Adrenal gland (tissue), 12 donors: ENCODE data around the gene EPHB1. TPM values are rescaled to one million over a fixed set of nuclear protein-coding genes. Genes with fewer than 3 reads are reported as not detected.

ENCODE experiments used
- DNase-seq, 7 donors: peaks; one replicate each; pipeline ENCODE4 v3.0.0-alpha.2; 2019 to 2020
- H3K27ac ChIP-seq, 5 donors: fragments of 200-600 bp; sonication (generic) in 4 of 5; 1 replicate in 3 of 5; 2 replicates in 2 of 5; pipeline versions ENCODE4 v1.5.1 to v1.8.0; 2016 to 2020; ENCODE audit warnings: mild to moderate bottlenecking in 1 of 5
- H3K27me3 ChIP-seq: fragments of 200-600 bp; 2 replicates; pipeline ENCODE4 v1.8.0; 2021
- H3K36me3 ChIP-seq, 2 donors: fragments of 200-600 bp; replicated peaks in 1 of 2; 1 replicate in 1 of 2; 2 replicates in 1 of 2; pipeline versions ENCODE4 v1.5.1 to v1.8.0; 2018 to 2022
- H3K4me1 ChIP-seq, 2 donors: fragments of 200-600 bp; replicated peaks in 1 of 2; 1 replicate in 1 of 2; 2 replicates in 1 of 2; pipeline versions ENCODE4 v1.5.1 to v1.8.0; 2018 to 2021
- H3K4me3 ChIP-seq, 4 donors: fragments of 200-600 bp; sonication (generic) in 3 of 4; one replicate each; pipeline ENCODE4 v1.5.1; 2016 to 2018
- H3K9me3 ChIP-seq, 3 donors: fragments of 200-600 bp; sonication (generic) in 1 of 3; replicated peaks in 1 of 3; 1 replicate in 2 of 3; 2 replicates in 1 of 3; pipeline versions ENCODE4 v1.5.1 to v1.8.0; 2016 to 2021
- POLR2A ChIP-seq, 2 donors: fragments of 450-650 bp; IDR thresholded peaks; one replicate each; pipeline ENCODE4 v1.6.1; 2017; ENCODE audit warnings: antibody characterized with exemption in 2 of 2, mild to moderate bottlenecking in 2 of 2, moderate library complexity in 1 of 2
- WGBS, 4 donors: extraction: QIAGEN DNeasy Blood & Tissue Kit in 2 of 4; methylation state at CpG; one replicate each; pipeline versions ENCODE4 v1.1.5 to v1.1.7; 2013 to 2017; 5-methylcytosine and 5-hydroxymethylcytosine counted together
- intact Hi-C, 2 donors: fragments of 100-400 bp; cut with DNase I; formaldehyde crosslinking; loops; one replicate each; pipeline versions ENCODE4 v1.14.1 to v1.15.0; 2022 to 2023
- polyA plus RNA-seq, 3 donors: library from polyadenylated mRNA; stranded (reverse); fragments of 200-250 nt in 2 of 3; fragments of 350-450 nt in 1 of 3; fragmentation: Illumina TruSeq in 1 of 3; extraction: RNeasy Lipid Tissue Mini Kit (QIAGEN cat#74804) in 1 of 3; gene quantifications; one replicate each; pipeline ENCODE4 v1.2.3, GENCODE V29; 2013 to 2014
- total RNA-seq, 9 donors: library from RNA; depleted of rRNA in 4 of 9; stranded (reverse); fragments of >200 nt in 4 of 9; fragments of 120-200 nt in 1 of 9; fragmentation: NEBNext Ultra II Directional in 1 of 9; extraction: Animal tissue kit (Norgen Biotek cat#: 25700) in 1 of 9; gene quantifications; one replicate each; pipeline versions ENCODE4 v1.1.0 to v1.2.4, GENCODE V29; 2013 to 2023
- TF ChIP-seq, protein P1 (sequence below), 6 experiments: fragments of 450-650 bp in 4 of 6; fragments of 200-600 bp in 2 of 6; sonication (generic) in 1 of 6; IDR thresholded peaks; 1 replicate in 5 of 6; 2 replicates in 1 of 6; pipeline versions ENCODE4 v1.5.1 to v1.8.0; 2016 to 2021; ENCODE audit warnings: antibody characterized with exemption in 6 of 6, mild to moderate bottlenecking in 2 of 6, moderate library complexity in 1 of 6
- donor health status: healthy with polysubstance abuse.
- donor health status: Bipolar disorder and iron deficiency.
- donor health status: DM: yes; HTN: yes; CAD: no.
- donor health status: DM: no; HTN: no; CAD: no.
- donor health status: DM: no; HTN: no; CAD: no.
- donor health status: DM: yes; HTN: yes; CAD: no.

The EPHB1 gene
- total and polyA plus RNA-seq, 12 donors, result 0.10 to 3.4 (median 0.98) TPM

DNA sequence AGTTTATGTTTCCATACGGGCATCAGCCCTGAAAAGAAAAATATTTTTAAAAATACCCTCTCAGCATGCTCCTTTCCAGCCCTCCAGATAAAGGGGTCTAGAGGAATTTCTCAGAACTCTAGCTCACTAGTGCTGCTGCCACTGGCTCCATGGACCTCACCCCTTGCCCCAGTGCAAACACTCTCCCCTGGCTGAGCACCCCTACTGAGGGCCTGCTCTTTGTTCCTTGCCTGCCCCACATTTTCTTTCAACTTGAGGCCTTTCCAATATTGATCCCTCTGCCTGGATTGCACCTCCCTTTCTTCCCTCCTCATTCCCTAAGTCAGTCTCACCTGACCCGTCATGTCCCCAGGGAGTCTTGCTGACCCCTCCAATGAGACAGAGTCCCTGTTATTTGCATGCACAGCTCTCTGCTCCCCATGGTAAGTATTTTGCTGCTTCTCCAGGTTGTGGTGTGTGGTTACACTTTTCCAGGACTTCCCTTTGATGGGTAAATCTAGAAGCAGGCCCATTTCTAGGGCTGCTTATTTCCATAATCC is 196.5 kb downstream of the EPHB1 start:
- intact Hi-C loops, result no loop called here
- WGBS, 4 donors, result 81 to 85% (median 83%) methylated on average over 2 of the region's 2 CpGs
- no peak overlapping the region for H3K4me3 ChIP-seq
- no peak for TF ChIP-seq POLR2A (IDR thresholded peaks at IDR 0.05)
- TF ChIP-seq, protein P1, sequence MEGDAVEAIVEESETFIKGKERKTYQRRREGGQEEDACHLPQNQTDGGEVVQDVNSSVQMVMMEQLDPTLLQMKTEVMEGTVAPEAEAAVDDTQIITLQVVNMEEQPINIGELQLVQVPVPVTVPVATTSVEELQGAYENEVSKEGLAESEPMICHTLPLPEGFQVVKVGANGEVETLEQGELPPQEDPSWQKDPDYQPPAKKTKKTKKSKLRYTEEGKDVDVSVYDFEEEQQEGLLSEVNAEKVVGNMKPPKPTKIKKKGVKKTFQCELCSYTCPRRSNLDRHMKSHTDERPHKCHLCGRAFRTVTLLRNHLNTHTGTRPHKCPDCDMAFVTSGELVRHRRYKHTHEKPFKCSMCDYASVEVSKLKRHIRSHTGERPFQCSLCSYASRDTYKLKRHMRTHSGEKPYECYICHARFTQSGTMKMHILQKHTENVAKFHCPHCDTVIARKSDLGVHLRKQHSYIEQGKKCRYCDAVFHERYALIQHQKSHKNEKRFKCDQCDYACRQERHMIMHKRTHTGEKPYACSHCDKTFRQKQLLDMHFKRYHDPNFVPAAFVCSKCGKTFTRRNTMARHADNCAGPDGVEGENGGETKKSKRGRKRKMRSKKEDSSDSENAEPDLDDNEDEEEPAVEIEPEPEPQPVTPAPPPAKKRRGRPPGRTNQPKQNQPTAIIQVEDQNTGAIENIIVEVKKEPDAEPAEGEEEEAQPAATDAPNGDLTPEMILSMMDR (IDR thresholded peaks at IDR 0.05), result no peak
- no peaks in the 10 kb centered on the region for H3K4me1 ChIP-seq
- no peaks in the 10 kb centered on the region for H3K9me3 ChIP-seq
- H3K27me3 ChIP-seq, result no peaks in the 10 kb centered on the region
- DNase-seq, result no peak
- no peaks in the 10 kb centered on the region for H3K36me3 ChIP-seq
- H3K27ac ChIP-seq, result no peak overlapping the region

- Histone ChIP-seq H3K27me3 (no peaks in the 10 kb centered on the region), H3K4me1 (no peaks in the 10 kb centered on the region), H3K4me3 (no peak overlapping the region), H3K9me3 (no peaks in the 10 kb centered on the region), H3K36me3 (no peaks in the 10 kb centered on the region), H3K27ac (no peak overlapping the region)
- DNase-seq, result no peak
- intact Hi-C loops, result no loop called here
- WGBS, 4 donors, result 81 to 89% (median 87%) methylated on average over 6 to 7 of the region's 7 CpGs
- TF ChIP-seq POLR2A (IDR thresholded peaks at IDR 0.05), result no peak
- TF ChIP-seq, protein P1 (IDR thresholded peaks at IDR 0.05), result no peak
Measured at GRCh38 chr3:134992180-134992579, 197.1 kb downstream of the EPHB1 start.

GRCh38 chr3:134992586-134992985 is 197.5 kb downstream of the EPHB1 start:
- intact Hi-C loops, result no loop called here
- DNase-seq, result no peak
- WGBS, 4 donors, result 50 to 73% (median 56%) methylated on average over 1 of the region's 1 CpG; no CpG with 5 or more reads in 1 of the 4 donors
- Histone ChIP-seq H3K27ac (no peak overlapping the region), H3K27me3 (no peaks in the 10 kb centered on the region), H3K36me3 (no peaks in the 10 kb centered on the region), H3K4me1 (no peaks in the 10 kb centered on the region), H3K9me3 (no peaks in the 10 kb centered on the region), H3K4me3 (no peak overlapping the region)
- no peak for TF ChIP-seq POLR2A (IDR thresholded peaks at IDR 0.05)
- TF ChIP-seq, protein P1 (IDR thresholded peaks at IDR 0.05), result no peak

DNA sequence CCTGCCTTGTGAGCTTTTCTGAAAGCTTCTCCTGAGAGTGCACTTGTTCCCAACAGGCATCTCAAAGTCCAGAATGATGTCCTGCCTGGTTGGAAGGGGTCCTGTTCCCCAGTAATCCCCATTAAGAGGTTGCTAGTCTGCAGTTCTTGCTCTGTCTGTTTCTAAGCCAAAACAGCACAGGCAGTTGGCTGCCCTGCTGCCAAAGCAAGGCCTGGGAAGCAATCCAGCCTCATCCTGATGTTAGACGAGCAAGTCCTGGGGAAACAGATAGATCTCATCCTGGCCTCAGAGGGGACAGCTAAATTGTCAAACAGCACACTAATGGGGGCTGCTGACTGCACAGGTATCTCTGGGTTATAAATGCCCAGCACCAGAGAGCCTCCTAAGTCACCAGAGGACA is 198.0 kb downstream of the EPHB1 start:
- TF ChIP-seq, protein P1 (IDR thresholded peaks at IDR 0.05), result no peak
- TF ChIP-seq POLR2A (IDR thresholded peaks at IDR 0.05), result no peak
- Histone ChIP-seq H3K27ac (no peak overlapping the region), H3K36me3 (no peaks in the 10 kb centered on the region), H3K4me3 (no peak overlapping the region), H3K9me3 (no peaks in the 10 kb centered on the region), H3K4me1 (no peaks in the 10 kb centered on the region), H3K27me3 (no peaks in the 10 kb centered on the region)
- 67 to 73% (median 67%) methylated on average over 1 of the region's 1 CpG for WGBS, 4 donors
- DNase-seq, result no peak
- intact Hi-C loops, result no loop called here
